Measurements from ENCODE around the gene NPAS3.

- TF ChIP-seq POLR2A (IDR thresholded peaks at IDR 0.05), result no peak
- TF ChIP-seq CTCF (IDR thresholded peaks at IDR 0.05), result no peak
Observed at GRCh38 chr14:32914391-32914790, 24.3 kb upstream of the NPAS3 start.
